Calu3 (cell line): ENCODE measurements around the gene MEN1. TPM values are rescaled to one million over a fixed set of nuclear protein-coding genes. Genes with fewer than 3 reads are reported as not detected.
"Not testable (repeated sequence)": the region's sequence is repeated elsewhere in the genome, so short reads cannot be mapped to it uniquely, and the experiment has no call there.

Experiments
- BruUV-seq: library from RNA; stranded (reverse); fragments of 400-500 nt; replicated peaks from 2 replicates; lab custom pipeline; 2021; lab: Mats Ljungman, UMichigan
- CTCF ChIA-PET: fragments of 300-600 bp; sonication (Branson Sonifier 250); formaldehyde crosslinking; loops from one replicate; lab custom pipeline; 2022; ENCODE audit warnings: antibody characterized with exemption; lab: Charles Lee
- DNase-seq: peaks from one replicate; pipeline ENCODE4 v3.0.0; 2022
- H3K27ac Mint-ChIP-seq: one replicate; pipeline ENCODE4 v1.8.0; 2022; ENCODE audit warnings: mixed read lengths; ENCODE audit not compliant: unreplicated experiment
- H3K27me3 Mint-ChIP-seq: one replicate; pipeline ENCODE4 v1.8.0; 2022; ENCODE audit warnings: mixed read lengths; ENCODE audit not compliant: unreplicated experiment
- H3K36me3 Mint-ChIP-seq: one replicate; pipeline ENCODE4 v1.8.0; 2022; ENCODE audit warnings: mild to moderate bottlenecking, moderate library complexity, mixed read lengths; ENCODE audit not compliant: insufficient read depth, unreplicated experiment
- H3K4me1 Mint-ChIP-seq: one replicate; pipeline ENCODE4 v1.8.0; 2022; ENCODE audit warnings: mild to moderate bottlenecking, low read depth, mixed read lengths; ENCODE audit not compliant: unreplicated experiment
- H3K4me3 Mint-ChIP-seq: one replicate; pipeline ENCODE4 v1.8.0; 2022; ENCODE audit warnings: mild to moderate bottlenecking, low read depth, moderate library complexity, mixed read lengths; ENCODE audit not compliant: unreplicated experiment
- H3K9me3 Mint-ChIP-seq: one replicate; pipeline ENCODE4 v1.8.0; 2022; ENCODE audit warnings: low read depth, mixed read lengths; ENCODE audit not compliant: unreplicated experiment
- CTCF ChIP-seq: fragments of 200-600 bp; IDR thresholded peaks from one replicate; pipeline ENCODE4 v1.8.0; 2022; ENCODE audit warnings: antibody characterized with exemption; ENCODE audit not compliant: unreplicated experiment
- intact Hi-C: fragments of 100-400 bp; cut with micrococcal nuclease; formaldehyde crosslinking; loops from one replicate; pipeline ENCODE4 v1.10.0; 2022; ENCODE audit not compliant: unreplicated experiment
- total RNA-seq: library from RNA; stranded (reverse); gene quantifications from 2 replicates; pipeline ENCODE4 v1.2.3, GENCODE V29; 2022

Gene MEN1
- total RNA-seq, 1 experiment from 2014 or later, result 39.8 TPM

- peaks cover 64% of the 10 kb centered on the region for H3K4me1 Mint-ChIP-seq
- no peaks in the 10 kb centered on the region for H3K9me3 Mint-ChIP-seq
- H3K36me3 Mint-ChIP-seq, result peaks cover 57% of the 10 kb centered on the region
- CTCF ChIA-PET, result interaction anchor here (0.5 to 4.3 kb wide), 17 partner anchors 9 to 166 kb away, joined by 3 to 49 read pairs (median 4); partner anchors contain the start of genes ARL2, ATG2A, BATF2 and EHD1
- no peaks in the 10 kb centered on the region for H3K27me3 Mint-ChIP-seq
- DNase-seq, result no peak
- no peak overlapping the region for H3K4me3 Mint-ChIP-seq
- intact Hi-C loops, result loop anchor here (5.0 to 10.0 kb wide), 3 partner anchors 149 to 266 kb away; partner anchors contain the start of genes ARL2, BATF2, TM7SF2 and ZNHIT2
- H3K27ac Mint-ChIP-seq, result peak overlapping the region; percentile 72
- no TSS peak for BruUV-seq
- TF ChIP-seq CTCF, result no peak
These were observed 38.0 kb upstream of the MEN1 start for GRCh38 chr11:64848214-64848825.

GRCh38 chr11:64846998-64847666 lies 36.8 kb upstream of the MEN1 start:
- Mint-ChIP-seq H3K4me3 (no peak overlapping the region), H3K9me3 (no peaks in the 10 kb centered on the region), H3K4me1 (peaks cover 65% of the 10 kb centered on the region), H3K27ac (peak overlapping the region; percentile 33), H3K36me3 (peaks cover 55% of the 10 kb centered on the region), H3K27me3 (no peaks in the 10 kb centered on the region)
- DNase-seq, result peak; percentile 97
- no TSS peak for BruUV-seq
- TF ChIP-seq CTCF, result peak; percentile 94
- CTCF ChIA-PET, result interaction anchor here (0.6 to 4.3 kb wide), 9 partner anchors 21 to 160 kb away, joined by 3 to 49 read pairs (median 12); partner anchors contain the start of genes BATF2 and EHD1
- intact Hi-C loops, result loop anchor here (2.0 to 10.0 kb wide), 4 partner anchors 42 to 268 kb away; partner anchors contain the start of genes ARL2, BATF2, TM7SF2 and ZNHIT2

GRCh38 chr11:64845776-64846129 lies 35.4 kb upstream of the MEN1 start:
- H3K36me3 Mint-ChIP-seq, result peaks cover 52% of the 10 kb centered on the region
- H3K27ac Mint-ChIP-seq, BruUV-seq, DNase-seq, H3K9me3 Mint-ChIP-seq, H3K27me3 Mint-ChIP-seq: not testable (repeated sequence)
- CTCF ChIA-PET, result interaction anchor here (1.0 to 4.3 kb wide), 3 partner anchors 42 to 151 kb away, joined by 3 to 49 read pairs (median 11); partner anchors contain the start of gene BATF2
- intact Hi-C loops, result loop anchor here (2.0 to 10.0 kb wide), 4 partner anchors 43 to 269 kb away; partner anchors contain the start of genes ARL2, BATF2, TM7SF2 and ZNHIT2
- H3K4me3 Mint-ChIP-seq, result peak overlapping the region; percentile 92
- H3K4me1 Mint-ChIP-seq, result peaks cover 51% of the 10 kb centered on the region

GRCh38 chr11:64845129-64845775 lies 34.9 kb upstream of the MEN1 start:
- Mint-ChIP-seq H3K36me3 (peaks cover 52% of the 10 kb centered on the region), H3K9me3 (no peaks in the 10 kb centered on the region), H3K4me1 (peaks cover 51% of the 10 kb centered on the region), H3K27ac (peak overlapping the region; percentile 5), H3K4me3 (peak overlapping the region; percentile 92), H3K27me3 (no peaks in the 10 kb centered on the region)
- intact Hi-C loops, result loop anchor here (5.0 to 10.0 kb wide), 3 partner anchors 152 to 270 kb away; partner anchors contain the start of genes ARL2, BATF2, TM7SF2 and ZNHIT2
- BruUV-seq, result no TSS peak
- CTCF ChIA-PET, result interaction anchor here (1.0 to 2.5 kb wide), 3 partner anchors 43 to 169 kb away, joined by 3 to 11 read pairs (median 10); partner anchors contain the start of genes ARL2 and BATF2
- no peak for TF ChIP-seq CTCF
- DNase-seq, result no peak
